K562 (cell line): Measurements from ENCODE around the gene ANO6. TPM values are rescaled to one million over a fixed set of nuclear protein-coding genes. Genes with fewer than 3 reads are reported as not detected.

Experiments used
- ATAC-seq: fragments of 200-7000 bp; cut with Tn5 transposase; 3 replicates; pipeline ENCODE4 v1.9.1; 2020; ENCODE audit warnings: moderate library complexity
- BruUV-seq: library from RNA; stranded (reverse); fragments of 400-500 nt; replicated peaks from 2 replicates; lab custom pipeline; 2021; lab: Mats Ljungman, UMichigan
- CTCF ChIA-PET: fragments of 300-600 bp; formaldehyde crosslinking; extraction: SDS; loops from one replicate; lab custom pipeline; 2021; ENCODE audit warnings: low intra/inter-chr PET ratio; lab: Yijun Ruan, JAX
- POLR2A ChIA-PET: fragments of 300-600, 350-650 bp; sonication (Branson Sonifier 250); formaldehyde crosslinking; extraction: SDS; loops from one replicate; lab custom pipeline; 2021; ENCODE audit warnings: antibody characterized with exemption, inconsistent platforms; lab: Yijun Ruan, JAX
- DNase-seq, 4 experiments: peaks; one replicate each; pipeline versions ENCODE4 v3.0.0 to v3.0.0-alpha.2; 2011 to 2018; ENCODE audit warnings: low spot score in 3 of 4, mixed read lengths in 3 of 4; ENCODE audit errors: extremely low read depth in 1 of 4
- FAIRE-seq: peaks from 2 replicates; lab custom pipeline; 2011; peaks lifted over from hg19 to GRCh38; lab: Jason Lieb, UNC
- H2AFZ ChIP-seq: 2 replicates; pipeline ENCODE4 v1.6.0; 2011; ENCODE audit warnings: low read depth, low read length, control low read depth, inconsistent platforms
- H3K27ac ChIP-seq: fragments of 200-600 bp; 3 replicates; pipeline ENCODE4 v1.8.0; 2011; ENCODE audit warnings: low read depth, mild to moderate bottlenecking, control low read depth, inconsistent platforms, low read length, moderate library complexity, mixed read lengths; ENCODE audit errors: extremely low read depth
- H3K27me3 ChIP-seq, 2 experiments: fragments of 300-600 bp in 1 of 2; 2 replicates in 1 of 2; 3 replicates in 1 of 2; pipeline versions ENCODE4 v1.6.0 to v1.8.0; 2011; ENCODE audit warnings: inconsistent platforms in 2 of 2, low read length in 2 of 2, mild to moderate bottlenecking in 1 of 2, mixed read lengths in 1 of 2, moderate library complexity in 1 of 2; ENCODE audit not compliant: control insufficient read depth in 2 of 2, insufficient read depth in 2 of 2
- H3K36me3 ChIP-seq: fragments of 300-600 bp; 3 replicates; pipeline ENCODE4 v1.8.0; 2011; ENCODE audit warnings: mild to moderate bottlenecking, low read length, inconsistent platforms; ENCODE audit not compliant: control insufficient read depth, insufficient read depth
- H3K4me1 ChIP-seq, 2 experiments: fragments of 200-600 bp in 1 of 2; replicated peaks in 1 of 2; 2 replicates in 1 of 2; 3 replicates in 1 of 2; pipeline versions ENCODE4 v1.5.1 to v1.8.0; 2011; ENCODE audit warnings: inconsistent platforms in 2 of 2, low read length in 2 of 2, mild to moderate bottlenecking in 1 of 2, mixed read lengths in 1 of 2, moderate library complexity in 1 of 2; ENCODE audit not compliant: control insufficient read depth in 2 of 2, insufficient read depth in 2 of 2
- H3K4me2 ChIP-seq: 2 replicates; pipeline ENCODE4 v1.6.1; 2011; ENCODE audit warnings: low read length, control low read depth, inconsistent platforms, mixed read lengths; ENCODE audit not compliant: insufficient read depth
- H3K4me3 ChIP-seq: fragments of 200-600 bp; sonication (generic), shearing (Covaris generic); 2 replicates; pipeline ENCODE4 v1.5.1; 2016; ENCODE audit warnings: control low read depth, inconsistent platforms
- H3K79me2 ChIP-seq: fragments of 200-600 bp; 3 replicates; pipeline ENCODE4 v1.8.0; 2011; ENCODE audit warnings: low read length, inconsistent platforms; ENCODE audit not compliant: control insufficient read depth, insufficient read depth
- H3K9ac ChIP-seq, 2 experiments: 2 replicates each; pipeline versions ENCODE4 v1.6.0 to v1.6.1; 2011; ENCODE audit warnings: low read depth in 2 of 2, low read length in 2 of 2, control low read depth in 1 of 2, inconsistent platforms in 1 of 2, mild to moderate bottlenecking in 1 of 2, mixed read lengths in 1 of 2; ENCODE audit not compliant: insufficient read depth in 1 of 2
- H3K9me1 ChIP-seq: one replicate; pipeline ENCODE4 v1.6.0; 2011; ENCODE audit warnings: inconsistent platforms, mild to moderate bottlenecking, low read length, moderate library complexity; ENCODE audit not compliant: control insufficient read depth, insufficient read depth
- H3K9me3 ChIP-seq: replicated peaks from 2 replicates; pipeline ENCODE4 v1.5.1; 2011; ENCODE audit warnings: low read depth, low read length, inconsistent platforms; ENCODE audit not compliant: control insufficient read depth, insufficient read depth
- H4K20me1 ChIP-seq: replicated peaks from 2 replicates; pipeline ENCODE4 v1.6.1; 2011; ENCODE audit warnings: low read length, inconsistent platforms, mixed read lengths; ENCODE audit not compliant: control insufficient read depth, insufficient read depth
- CEBPG ChIP-seq, 3 experiments: fragments of 200-800 bp in 1 of 3; sonication (Bioruptor generic) in 1 of 3; sonication (generic) in 1 of 3; formaldehyde crosslinking in 1 of 3; IDR thresholded peaks in 2 of 3; conservative IDR thresholded peaks in 1 of 3; 2 replicates each; pipeline versions ENCODE4 v1.6.1 to v1.8.0; 2016 to 2022; ENCODE audit warnings: missing compliant biosample characterization in 2 of 3, missing genetic modification characterization in 2 of 3, mild to moderate bottlenecking in 1 of 3, missing genetic modification reagents in 1 of 3
- ETV1 ChIP-seq: fragments of 450-650 bp; conservative IDR thresholded peaks from 2 replicates; pipeline ENCODE4 v1.6.1; 2016; ENCODE audit warnings: missing genetic modification characterization, control low read depth, low read depth, missing compliant biosample characterization
- ILK ChIP-seq: fragments of 450-650 bp; IDR thresholded peaks from 2 replicates; pipeline ENCODE4 v1.6.1; 2016; ENCODE audit warnings: missing genetic modification characterization, low read depth, mild to moderate bottlenecking, missing compliant biosample characterization, moderate library complexity, borderline replicate concordance
- MAFG ChIP-seq: fragments of 450-650 bp; conservative IDR thresholded peaks from 2 replicates; pipeline ENCODE4 v1.6.1; 2016; ENCODE audit warnings: missing genetic modification characterization, missing compliant biosample characterization
- NFRKB ChIP-seq: fragments of 450-650 bp; IDR thresholded peaks from 2 replicates; pipeline ENCODE4 v1.6.1; 2016; ENCODE audit warnings: low read depth
- PHF21A ChIP-seq: fragments of 450-650 bp; IDR thresholded peaks from 2 replicates; pipeline ENCODE4 v1.6.1; 2017; ENCODE audit warnings: low read depth, borderline replicate concordance
- ZNF134 ChIP-seq: fragments of 250-450 bp; sonication (Bioruptor Pico); conservative IDR thresholded peaks from 2 replicates; pipeline ENCODE4 v1.4.0; 2020
- ZNF318 ChIP-seq, 2 experiments: fragments of 450-650 bp; IDR thresholded peaks; 2 replicates each; pipeline ENCODE4 v1.6.1; 2016; ENCODE audit warnings: mild to moderate bottlenecking in 2 of 2, borderline replicate concordance in 1 of 2, low read depth in 1 of 2, moderate library complexity in 1 of 2
- WGBS: fragments of 100-300 bp; shearing (Covaris generic); methylation state at CpG from one replicate; pipeline ENCODE4 v1.1.6; 2016; ENCODE audit warnings: low coverage, mixed read lengths; ENCODE audit not compliant: insufficient coverage; ENCODE audit errors: missing lambda C conversion rate; 5-methylcytosine and 5-hydroxymethylcytosine counted together
- in situ Hi-C: fragments of 300-500 bp; cut with MboI; formaldehyde crosslinking; loops from 4 replicates; pipeline ENCODE4 v1.15.0; 2018; ENCODE audit warnings: inconsistent platforms, mixed read lengths
- intact Hi-C: fragments of 100-400 bp; cut with micrococcal nuclease; formaldehyde crosslinking; loops from 2 replicates; pipeline ENCODE4 v1.14.2; 2022
- polyA plus RNA-seq, 8 experiments: library from polyadenylated mRNA; depleted of rRNA in 4 of 8; stranded (reverse) in 5 of 8; unstranded in 3 of 8; fragments of >200 nt; fragmentation: Nextera tagmentation in 2 of 8; fragmentation: Illumina TruSeq in 1 of 8; extraction: Ambion mirVana in 2 of 8; extraction: Trizol in 1 of 8; gene quantifications; 2 replicates each; pipeline versions ENCODE4 v1.2.1 to v1.2.3, GENCODE V29; 2011 to 2014; ENCODE audit warnings: inconsistent platforms in 1 of 8, missing spikeins in 1 of 8
- total RNA-seq, 7 experiments: library from RNA; depleted of rRNA in 6 of 7; stranded (reverse); fragments of >200 nt in 6 of 7; fragmentation: Illumina TruSeq in 2 of 7; extraction: Trizol in 2 of 7; gene quantifications; 2 replicates each; pipeline versions ENCODE4 v1.2.1 to v1.2.3, GENCODE V29; 2011 to 2021; ENCODE audit warnings: low replicate concordance in 1 of 7

The ANO6 gene
- total and polyA plus RNA-seq, 9 of the 15 experiments (the other 6 are each of a cell fraction or from before 2014, with no cell fraction given) = 3.5 to 24.7 (median 20.3) TPM

DNA sequence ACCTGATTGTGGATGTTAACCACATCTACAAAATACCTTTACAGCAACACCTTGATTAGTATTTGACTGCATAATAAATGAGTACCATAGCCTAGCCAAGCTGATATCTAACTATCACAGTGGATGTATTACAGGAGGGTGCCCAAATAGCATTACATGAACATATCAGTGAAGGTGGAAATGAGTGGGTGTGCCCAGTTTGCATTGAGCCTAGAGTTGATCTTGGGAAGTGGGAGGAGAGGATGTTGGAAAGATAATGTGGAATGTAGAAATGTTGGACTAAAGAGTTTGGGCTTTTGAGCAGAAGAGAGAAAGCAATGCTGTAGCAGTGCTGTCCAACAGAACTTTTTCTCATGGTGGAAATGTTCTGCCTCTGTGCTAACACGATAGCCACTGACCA is 98.9 kb downstream of the ANO6 start:
- intact Hi-C loops (no loop called here), in situ Hi-C loops (no loop called here)
- peak overlapping the region; percentile 48 for H3K4me2 ChIP-seq
- H2AFZ ChIP-seq = no peak overlapping the region
- BruUV-seq = no TSS peak
- CTCF ChIA-PET = no interaction called here
- no peaks in the 10 kb centered on the region for H3K9me1 ChIP-seq
- no peaks in the 10 kb centered on the region for H3K79me2 ChIP-seq
- no peaks in the 10 kb centered on the region; the same call in 1 of the 2 replicates for H3K9me3 ChIP-seq
- H3K36me3 ChIP-seq = peaks cover 5% of the 10 kb centered on the region; the same call in 2 of the 3 replicates
- no peaks in the 10 kb centered on the region for H4K20me1 ChIP-seq
- POLR2A ChIA-PET = interaction anchor here (0.5 kb wide), 1 partner anchor 18 kb away, joined by 3 read pairs; no protein-coding TSS in a partner anchor
- no peaks in the 10 kb centered on the region for H3K27me3 ChIP-seq
- no peak overlapping the region for H3K9ac ChIP-seq
- ATAC-seq = peak; percentile 37; the same call in 1 of the 3 replicates
- peaks cover 3 to 15% of the 10 kb centered on the region in 2 experiments; a peak in 3 of 5 replicates for H3K4me1 ChIP-seq
- no peak overlapping the region for H3K4me3 ChIP-seq
- DNase-seq = no peak
- WGBS = 50% methylated on average over 1 of the region's 1 CpG
- peak overlapping the region; percentile 72; the same call in 2 of the 3 replicates for H3K27ac ChIP-seq
- FAIRE-seq = no peak
- TF ChIP-seq CEBPG (CRISPR knock-in tag; IDR thresholded peaks at IDR 0.05) (no peak), CEBPG (tag; conservative IDR thresholded peaks at IDR 0.05 in 1 of 2, IDR thresholded peaks at IDR 0.05 in 1 of 2) (no peak), PHF21A (no peak), ETV1 (tag) (no peak), ILK (tag) (no peak), MAFG (no peak), ZNF134 (no peak), NFRKB (no peak), ZNF318 (IDR thresholded peaks at IDR 0.05; ENCODE audit: borderline replicate concordance in 1 of 2, low read depth in 1 of 2) (no peak)
